Fibroblast of villous mesenchyme (primary cell): ENCODE results near the gene EXOC2. TPM values are rescaled to one million over a fixed set of nuclear protein-coding genes. Genes with fewer than 3 reads are reported as not detected.
"Not testable (repeated sequence)": the region's sequence is repeated elsewhere in the genome, so short reads cannot be mapped to it uniquely, and the experiment has no call there.

Source experiments
- DNase-seq: peaks from one replicate; pipeline ENCODE4 v3.0.0-alpha.2; 2010; ENCODE audit warnings: low read depth
- H3K4me3 ChIP-seq: 2 replicates; pipeline ENCODE4 v1.5.1; 2011; ENCODE audit warnings: low read depth, mild to moderate bottlenecking, low read length
- total RNA-seq: library from RNA; depleted of rRNA; stranded (reverse); fragments of >200 nt; gene quantifications from 2 replicates; pipeline ENCODE4 v1.2.3, GENCODE V29; 2012
- TF ChIP-seq, protein P1 (sequence below): IDR thresholded peaks from 2 replicates; pipeline ENCODE4 v1.5.1; 2012; ENCODE audit warnings: low read depth, mild to moderate bottlenecking, low read length; ENCODE audit not compliant: insufficient read depth

Gene EXOC2
- total RNA-seq, 1 donor, result 29.8 TPM

DNA sequence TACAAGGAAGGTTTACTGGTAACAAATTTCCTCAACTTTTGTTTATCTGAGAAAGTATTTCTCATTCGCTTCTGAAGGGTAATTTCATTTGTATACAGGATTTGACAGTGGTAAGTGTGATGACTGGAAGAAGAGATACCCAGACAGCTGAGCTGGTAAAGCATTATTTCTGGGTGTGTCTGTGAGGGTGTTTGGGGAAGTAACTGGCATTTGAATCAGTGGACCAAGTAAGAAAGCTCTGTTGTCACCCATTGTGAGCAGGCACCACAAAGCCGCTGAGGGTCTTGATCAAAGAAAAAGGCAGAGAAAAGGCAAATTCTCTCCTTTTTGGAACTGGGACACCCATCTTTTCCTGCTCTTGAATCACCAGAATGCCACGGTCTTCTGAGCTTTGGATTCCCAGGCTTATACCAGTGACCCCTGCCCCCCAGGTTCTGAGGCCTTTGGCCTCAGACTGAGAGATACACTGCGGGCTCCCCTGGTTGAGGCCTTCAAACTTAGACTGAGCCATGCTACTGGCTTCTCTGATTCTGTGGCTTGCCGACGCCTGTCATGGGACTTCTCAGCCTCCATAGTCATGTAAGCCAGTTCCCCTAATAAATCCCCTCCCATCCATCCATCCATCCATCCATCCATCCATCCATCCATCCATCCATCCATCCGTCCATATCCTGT lies 25.5 kb downstream of the EXOC2 start:
- TF ChIP-seq, protein P1, sequence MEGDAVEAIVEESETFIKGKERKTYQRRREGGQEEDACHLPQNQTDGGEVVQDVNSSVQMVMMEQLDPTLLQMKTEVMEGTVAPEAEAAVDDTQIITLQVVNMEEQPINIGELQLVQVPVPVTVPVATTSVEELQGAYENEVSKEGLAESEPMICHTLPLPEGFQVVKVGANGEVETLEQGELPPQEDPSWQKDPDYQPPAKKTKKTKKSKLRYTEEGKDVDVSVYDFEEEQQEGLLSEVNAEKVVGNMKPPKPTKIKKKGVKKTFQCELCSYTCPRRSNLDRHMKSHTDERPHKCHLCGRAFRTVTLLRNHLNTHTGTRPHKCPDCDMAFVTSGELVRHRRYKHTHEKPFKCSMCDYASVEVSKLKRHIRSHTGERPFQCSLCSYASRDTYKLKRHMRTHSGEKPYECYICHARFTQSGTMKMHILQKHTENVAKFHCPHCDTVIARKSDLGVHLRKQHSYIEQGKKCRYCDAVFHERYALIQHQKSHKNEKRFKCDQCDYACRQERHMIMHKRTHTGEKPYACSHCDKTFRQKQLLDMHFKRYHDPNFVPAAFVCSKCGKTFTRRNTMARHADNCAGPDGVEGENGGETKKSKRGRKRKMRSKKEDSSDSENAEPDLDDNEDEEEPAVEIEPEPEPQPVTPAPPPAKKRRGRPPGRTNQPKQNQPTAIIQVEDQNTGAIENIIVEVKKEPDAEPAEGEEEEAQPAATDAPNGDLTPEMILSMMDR, result no peak
- DNase-seq, result no peak
- H3K4me3 ChIP-seq, result no peak overlapping the region

DNA sequence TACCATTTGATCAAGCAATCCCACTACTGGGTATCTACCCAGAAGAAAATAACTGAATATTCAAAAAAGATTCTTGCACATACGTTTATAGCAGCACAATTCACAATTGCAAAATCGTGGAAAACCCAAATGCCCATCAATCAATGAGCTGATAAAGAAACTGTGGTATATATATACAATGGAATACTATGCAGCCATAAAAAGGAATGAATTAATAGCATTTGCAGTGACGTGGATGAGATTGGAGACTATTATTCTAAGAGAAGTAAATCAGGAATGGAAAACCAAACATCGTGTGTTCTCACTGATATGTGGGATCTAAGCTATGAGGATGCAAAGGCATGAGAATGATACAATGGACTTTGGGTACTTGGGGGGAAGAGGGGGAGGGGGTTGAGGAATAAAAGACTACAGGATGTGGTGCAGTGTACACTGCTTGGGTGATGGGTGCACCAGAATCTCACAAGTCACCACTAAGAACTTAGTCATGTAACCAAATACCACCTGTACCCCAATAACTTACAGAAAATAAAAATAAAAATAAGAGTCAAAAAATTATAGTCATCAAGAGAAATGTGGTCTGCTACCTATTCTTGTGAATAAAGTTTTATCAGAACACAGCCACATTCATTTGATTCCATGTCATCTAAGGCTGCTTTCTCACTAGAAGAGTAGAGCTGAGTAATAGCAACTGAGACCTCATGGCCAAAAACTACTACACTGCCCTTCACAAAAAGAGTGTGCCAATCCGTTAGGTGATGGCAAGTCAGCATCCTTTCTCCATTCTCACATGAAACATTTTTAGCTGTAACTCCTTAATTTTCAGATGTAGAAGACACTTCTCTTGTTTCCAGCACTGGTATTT lies 27.3 kb downstream of the EXOC2 start:
- DNase-seq, result no peak
- no peak overlapping the region for H3K4me3 ChIP-seq
- TF ChIP-seq, protein P1, result no peak

- DNase-seq, H3K4me3 ChIP-seq: not testable (repeated sequence)
These were observed 29.2 kb downstream of the EXOC2 start for GRCh38 chr6:663788-664187.

GRCh38 chr6:659716-660581 lies 33.0 kb downstream of the EXOC2 start:
- DNase-seq, result no peak
- TF ChIP-seq, protein P1, result no peak
- H3K4me3 ChIP-seq, result no peak overlapping the region

DNA sequence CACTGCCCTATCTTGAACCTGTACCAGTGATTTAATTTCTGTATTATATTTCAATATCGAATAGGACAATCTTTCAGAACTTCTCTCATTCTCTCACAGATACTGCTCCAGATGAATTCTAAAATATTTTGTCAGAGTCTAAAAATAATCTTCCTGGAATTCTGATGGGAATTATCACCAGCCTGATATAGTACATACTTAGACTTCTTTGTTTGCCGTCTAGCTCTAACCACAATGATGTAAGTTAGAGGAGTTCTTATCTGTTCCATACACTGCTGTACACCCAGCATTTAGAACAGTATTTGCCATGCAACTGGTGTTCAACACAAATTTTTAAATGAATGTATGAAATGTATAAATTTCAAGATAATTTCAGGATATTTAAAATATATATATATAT lies 34.7 kb downstream of the EXOC2 start:
- TF ChIP-seq, protein P1, result no peak
- peak; percentile 86 for DNase-seq
- H3K4me3 ChIP-seq, result no peak overlapping the region

DNA sequence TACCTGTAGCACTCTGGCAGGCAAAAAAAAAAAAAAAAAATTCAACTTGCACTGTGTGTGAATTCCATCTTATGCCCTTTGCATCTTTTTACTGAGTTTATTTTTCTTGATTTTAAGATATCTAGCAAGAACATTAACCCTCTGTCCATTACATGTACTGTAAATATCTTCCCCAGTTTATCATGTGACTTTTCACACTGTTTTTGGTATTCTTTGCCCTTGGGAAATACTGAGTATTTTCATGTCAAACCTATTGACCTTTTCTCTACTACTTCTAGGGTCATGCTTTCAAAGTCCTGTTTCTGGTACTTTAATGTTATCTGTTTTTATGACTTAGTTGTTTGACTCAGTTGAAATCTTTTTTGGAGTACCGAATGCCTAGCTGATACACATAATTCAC lies 35.2 kb downstream of the EXOC2 start:
- TF ChIP-seq, protein P1, result no peak
- DNase-seq, result no peak
- H3K4me3 ChIP-seq, result no peak overlapping the region
